Small intestine (tissue), 7 donors: Measurements from ENCODE around the gene JAKMIP1. TPM values are rescaled to one million over a fixed set of nuclear protein-coding genes. Genes with fewer than 3 reads are reported as not detected.

Source experiments
- DNase-seq, 2 donors: peaks; one replicate each; pipeline versions ENCODE4 v3.0.0 to v3.0.0-alpha.2; 2013
- FAIRE-seq: peaks from 2 replicates; lab custom pipeline; 2012; peaks lifted over from hg19 to GRCh38; lab: Jason Lieb, UNC
- H3K27ac ChIP-seq, 3 donors: one replicate each; pipeline ENCODE4 v1.5.1; 2013; ENCODE audit warnings: low read length in 2 of 3, mild to moderate bottlenecking in 2 of 3, control low read depth in 1 of 3, inconsistent platforms in 1 of 3, low read depth in 1 of 3, moderate library complexity in 1 of 3
- H3K27me3 ChIP-seq, 3 donors: one replicate each; pipeline ENCODE4 v1.6.1; 2013; ENCODE audit warnings: low read length in 3 of 3, inconsistent platforms in 1 of 3; ENCODE audit not compliant: control insufficient read depth in 3 of 3, insufficient read depth in 3 of 3
- H3K36me3 ChIP-seq, 3 donors: one replicate each; pipeline ENCODE4 v1.6.1; 2013; ENCODE audit warnings: low read length in 3 of 3, inconsistent platforms in 1 of 3, low read depth in 1 of 3, mild to moderate bottlenecking in 1 of 3, moderate library complexity in 1 of 3; ENCODE audit not compliant: control insufficient read depth in 3 of 3, insufficient read depth in 2 of 3
- H3K4me1 ChIP-seq, 3 donors: one replicate each; pipeline ENCODE4 v1.6.1; 2013; ENCODE audit warnings: low read length in 2 of 3, inconsistent platforms in 1 of 3, low read depth in 1 of 3, mild to moderate bottlenecking in 1 of 3, moderate library complexity in 1 of 3; ENCODE audit not compliant: control insufficient read depth in 3 of 3, insufficient read depth in 2 of 3
- H3K4me3 ChIP-seq, 3 donors: one replicate each; pipeline ENCODE4 v1.5.1; 2013; ENCODE audit warnings: low read length in 3 of 3, control low read depth in 1 of 3, inconsistent platforms in 1 of 3, low read depth in 1 of 3, mild to moderate bottlenecking in 1 of 3, moderate library complexity in 1 of 3
- H3K9me3 ChIP-seq, 2 donors: one replicate each; pipeline ENCODE4 v1.6.1; 2013; ENCODE audit warnings: low read depth in 1 of 2, low read length in 1 of 2; ENCODE audit not compliant: control insufficient read depth in 2 of 2, insufficient read depth in 1 of 2
- WGBS, 3 donors: extraction: QIAGEN DNeasy Blood & Tissue Kit; methylation state at CpG; one replicate each; pipeline ENCODE4 v1.1.7; 2013; 5-methylcytosine and 5-hydroxymethylcytosine counted together
- polyA plus RNA-seq, 4 donors: library from polyadenylated mRNA; stranded (reverse) in 3 of 4; unstranded in 1 of 4; fragments of 200-250 nt in 3 of 4; fragments of 120-200 nt in 1 of 4; gene quantifications; one replicate each; pipeline versions ENCODE4 v1.2.1 to v1.2.3, GENCODE V29; 2013
- donor health status: healthy with polysubstance abuse.
- donor health status: control.
- donor health status: control.
- donor health status: Bipolar disorder and iron deficiency.
- donor health status: healthy.

Gene JAKMIP1
- polyA plus RNA-seq, 4 donors = 0.25 to 1.8 (median 1.0) TPM

GRCh38 chr4:6042293-6043063 lies 157.9 kb downstream of the JAKMIP1 start:
- no peaks in the 10 kb centered on the region for H3K36me3 ChIP-seq
- peaks cover 0 to 3% (median 0%) of the 10 kb centered on the region in 3 donors for H3K27me3 ChIP-seq
- H3K4me3 ChIP-seq = no peak overlapping the region
- DNase-seq = no peak
- no peak overlapping the region for H3K27ac ChIP-seq
- H3K9me3 ChIP-seq = no peaks in the 10 kb centered on the region
- no peak for FAIRE-seq
- no peaks in the 10 kb centered on the region for H3K4me1 ChIP-seq
- 72 to 79% (median 73%) methylated on average over 21 of the region's 21 CpGs for WGBS, 3 donors

GRCh38 chr4:6041800-6042199 lies 158.5 kb downstream of the JAKMIP1 start:
- FAIRE-seq (no peak), DNase-seq (no peak)
- Histone ChIP-seq H3K4me3 (no peak overlapping the region), H3K36me3 (no peaks in the 10 kb centered on the region), H3K27ac (no peak overlapping the region), H3K9me3 (no peaks in the 10 kb centered on the region), H3K4me1 (no peaks in the 10 kb centered on the region), H3K27me3 (peaks cover 0 to 3% (median 0%) of the 10 kb centered on the region in 3 donors)
- 75 to 83% (median 80%) methylated on average over 5 of the region's 5 CpGs for WGBS, 3 donors

- 72 to 84% (median 81%) methylated on average over 8 of the region's 8 CpGs for WGBS, 3 donors
Observed at GRCh38 chr4:6038711-6039110, 161.6 kb downstream of the JAKMIP1 start.

GRCh38 chr4:6035786-6036185 lies 164.6 kb downstream of the JAKMIP1 start:
- Histone ChIP-seq H3K9me3 (no peaks in the 10 kb centered on the region), H3K4me3 (no peak overlapping the region), H3K36me3 (no peaks in the 10 kb centered on the region), H3K27ac (no peak overlapping the region), H3K27me3 (peaks cover 0 to 1% (median 0%) of the 10 kb centered on the region in 3 donors), H3K4me1 (no peaks in the 10 kb centered on the region)
- WGBS, 3 donors = 91 to 95% (median 95%) methylated on average over 16 of the region's 16 CpGs
- no peak for FAIRE-seq
- no peak for DNase-seq

More at GRCh38 chr4:6038711-6039110, 161.6 kb downstream of the JAKMIP1 start:
- Histone ChIP-seq H3K4me3 (no peak overlapping the region), H3K36me3 (no peaks in the 10 kb centered on the region), H3K4me1 (no peaks in the 10 kb centered on the region), H3K27ac (no peak overlapping the region), H3K27me3 (peaks cover 0 to 3% (median 0%) of the 10 kb centered on the region in 3 donors), H3K9me3 (no peaks in the 10 kb centered on the region)
- no peak for DNase-seq
- no peak for FAIRE-seq

GRCh38 chr4:6033381-6033780 lies 167.0 kb downstream of the JAKMIP1 start:
- no peaks in the 10 kb centered on the region for H3K9me3 ChIP-seq

GRCh38 chr4:6032249-6033244 lies 167.8 kb downstream of the JAKMIP1 start:
- H3K9me3 ChIP-seq = no peaks in the 10 kb centered on the region
- WGBS, 3 donors = 48 to 66% (median 54%) methylated on average over 11 of the region's 11 CpGs
- H3K27ac ChIP-seq = no peak overlapping the region
- DNase-seq (no peak), FAIRE-seq (no peak)
- no peaks in the 10 kb centered on the region for H3K27me3 ChIP-seq
- H3K4me1 ChIP-seq = no peaks in the 10 kb centered on the region
- H3K4me3 ChIP-seq = no peak overlapping the region
- H3K36me3 ChIP-seq = no peaks in the 10 kb centered on the region

More at GRCh38 chr4:6033381-6033780, 167.0 kb downstream of the JAKMIP1 start:
- WGBS, 3 donors = 61 to 69% (median 64%) methylated on average over 4 of the region's 4 CpGs
- Histone ChIP-seq H3K36me3 (no peaks in the 10 kb centered on the region), H3K4me3 (no peak overlapping the region), H3K27me3 (no peaks in the 10 kb centered on the region), H3K27ac (no peak overlapping the region), H3K4me1 (no peaks in the 10 kb centered on the region)
- FAIRE-seq = no peak
- DNase-seq = no peak

- WGBS, 3 donors = 46 to 52% (median 49%) methylated on average over 5 of the region's 5 CpGs
- no peaks in the 10 kb centered on the region for H3K9me3 ChIP-seq
- no peak for DNase-seq
- no peak overlapping the region for H3K4me3 ChIP-seq
- no peaks in the 10 kb centered on the region for H3K27me3 ChIP-seq
- no peaks in the 10 kb centered on the region for H3K4me1 ChIP-seq
- no peak for FAIRE-seq
- no peaks in the 10 kb centered on the region for H3K36me3 ChIP-seq
- H3K27ac ChIP-seq = no peak overlapping the region
Observed at GRCh38 chr4:6031846-6032245, 168.5 kb downstream of the JAKMIP1 start.

GRCh38 chr4:6030679-6031078 lies 169.7 kb downstream of the JAKMIP1 start:
- Histone ChIP-seq H3K27ac (no peak overlapping the region), H3K27me3 (no peaks in the 10 kb centered on the region), H3K9me3 (no peaks in the 10 kb centered on the region), H3K36me3 (no peaks in the 10 kb centered on the region), H3K4me3 (no peak overlapping the region), H3K4me1 (no peaks in the 10 kb centered on the region)
- FAIRE-seq (no peak), DNase-seq (no peak)
- 78 to 84% (median 80%) methylated on average over 7 of the region's 7 CpGs for WGBS, 3 donors
